ENCODE measurements around the gene GALT. TPM values are rescaled to one million over a fixed set of nuclear protein-coding genes. Genes with fewer than 3 reads are reported as not detected.

Gene GALT
- total RNA-seq, 2 experiments from 2014 or later = 62.5 to 90.9 TPM

DNA sequence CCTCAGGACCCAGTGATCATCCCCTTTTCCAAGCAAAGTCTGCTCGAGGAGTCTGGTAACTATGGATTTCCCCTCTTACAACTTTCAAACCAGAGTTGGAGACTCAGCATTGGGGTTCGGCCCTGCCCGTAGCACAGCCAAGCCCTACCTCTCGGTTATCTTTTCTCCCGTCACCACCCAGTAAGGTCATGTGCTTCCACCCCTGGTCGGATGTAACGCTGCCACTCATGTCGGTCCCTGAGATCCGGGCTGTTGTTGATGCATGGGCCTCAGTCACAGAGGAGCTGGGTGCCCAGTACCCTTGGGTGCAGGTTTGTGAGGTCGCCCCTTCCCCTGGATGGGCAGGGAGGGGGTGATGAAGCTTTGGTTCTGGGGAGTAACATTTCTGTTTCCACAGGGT, 1.2 kb downstream of the GALT start:
- Histone ChIP-seq H3K4me2 (ENCODE audit: low read length) (peak overlapping the region; percentile 84), H3K4me3 (ENCODE audit: low read depth, low read length, poor library complexity, severe bottlenecking) (peak overlapping the region; percentile 80), H3K9me2 (ENCODE audit: insufficient read depth, low read length) (no peaks in the 10 kb centered on the region), H4K20me1 (ENCODE audit: insufficient read depth, low read length) (no peaks in the 10 kb centered on the region), H2AFZ (ENCODE audit: low read length) (no peak overlapping the region), H3K4me1 (ENCODE audit: insufficient read depth, low read length, poor library complexity, severe bottlenecking) (peaks cover 26% of the 10 kb centered on the region), H3K9me3 (ENCODE audit: low read length) (no peaks in the 10 kb centered on the region), H3K79me2 (ENCODE audit: insufficient read depth, low read depth, low read length) (peaks cover 11% of the 10 kb centered on the region; the same call in 1 of the 2 replicates), H3K27ac (ENCODE audit: low read depth, low read length, poor library complexity, severe bottlenecking) (no peak overlapping the region), H3K36me3 (ENCODE audit: insufficient read depth, low read length) (peaks cover 23% of the 10 kb centered on the region)
- ChIA-PET CTCF (ENCODE audit: unreplicated experiment) (interaction anchor here (1.7 to 3.5 kb wide), 2 partner anchors 11 to 14 kb away, joined by 6 to 35 read pairs; partner anchors contain the start of gene SIGMAR1), POLR2A (interaction anchor here (0.6 to 5.2 kb wide), 3 partner anchors 11 to 675 kb away, joined by 3 to 66 read pairs (median 3); partner anchors contain the start of gene SIGMAR1)
- no TSS peak for BruUV-seq (replicated peaks)
- intact Hi-C loops (cut with micrococcal nuclease; ENCODE audit: unreplicated experiment) = no loop called here
- no peak for DNase-seq (ENCODE audit: low spot score)
- TF ChIP-seq EZH2phosphoT487 (IDR thresholded peaks at IDR 0.05; ENCODE audit: borderline replicate concordance, low read depth, low read length) = no peak
- TF ChIP-seq, protein P1, sequence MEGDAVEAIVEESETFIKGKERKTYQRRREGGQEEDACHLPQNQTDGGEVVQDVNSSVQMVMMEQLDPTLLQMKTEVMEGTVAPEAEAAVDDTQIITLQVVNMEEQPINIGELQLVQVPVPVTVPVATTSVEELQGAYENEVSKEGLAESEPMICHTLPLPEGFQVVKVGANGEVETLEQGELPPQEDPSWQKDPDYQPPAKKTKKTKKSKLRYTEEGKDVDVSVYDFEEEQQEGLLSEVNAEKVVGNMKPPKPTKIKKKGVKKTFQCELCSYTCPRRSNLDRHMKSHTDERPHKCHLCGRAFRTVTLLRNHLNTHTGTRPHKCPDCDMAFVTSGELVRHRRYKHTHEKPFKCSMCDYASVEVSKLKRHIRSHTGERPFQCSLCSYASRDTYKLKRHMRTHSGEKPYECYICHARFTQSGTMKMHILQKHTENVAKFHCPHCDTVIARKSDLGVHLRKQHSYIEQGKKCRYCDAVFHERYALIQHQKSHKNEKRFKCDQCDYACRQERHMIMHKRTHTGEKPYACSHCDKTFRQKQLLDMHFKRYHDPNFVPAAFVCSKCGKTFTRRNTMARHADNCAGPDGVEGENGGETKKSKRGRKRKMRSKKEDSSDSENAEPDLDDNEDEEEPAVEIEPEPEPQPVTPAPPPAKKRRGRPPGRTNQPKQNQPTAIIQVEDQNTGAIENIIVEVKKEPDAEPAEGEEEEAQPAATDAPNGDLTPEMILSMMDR (conservative IDR thresholded peaks at IDR 0.05; ENCODE audit: low read length) = no peak

DNA sequence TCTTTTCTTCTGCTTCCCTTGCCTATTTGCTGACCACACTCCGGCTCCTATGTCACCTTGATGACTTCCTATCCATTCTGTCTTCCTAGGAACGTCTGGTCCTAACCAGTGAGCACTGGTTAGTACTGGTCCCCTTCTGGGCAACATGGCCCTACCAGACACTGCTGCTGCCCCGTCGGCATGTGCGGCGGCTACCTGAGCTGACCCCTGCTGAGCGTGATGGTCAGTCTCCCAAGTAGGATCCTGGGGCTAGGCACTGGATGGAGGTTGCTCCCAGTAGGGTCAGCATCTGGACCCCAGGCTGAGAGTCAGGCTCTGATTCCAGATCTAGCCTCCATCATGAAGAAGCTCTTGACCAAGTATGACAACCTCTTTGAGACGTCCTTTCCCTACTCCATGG, 2.2 kb downstream of the GALT start:
- CTCF ChIA-PET (ENCODE audit: unreplicated experiment) = interaction anchor here (3.5 kb wide), 1 partner anchor 12 kb away, joined by 35 read pairs; the partner anchor contains the start of gene SIGMAR1
- Histone ChIP-seq H3K4me2 (ENCODE audit: low read length) (peak overlapping the region; percentile 84; the same call in 1 of the 2 replicates), H4K20me1 (ENCODE audit: insufficient read depth, low read length) (no peaks in the 10 kb centered on the region), H3K9me2 (ENCODE audit: insufficient read depth, low read length) (no peaks in the 10 kb centered on the region), H3K79me2 (ENCODE audit: insufficient read depth, low read depth, low read length) (peaks cover 11% of the 10 kb centered on the region; the same call in 1 of the 2 replicates), H3K27ac (ENCODE audit: low read depth, low read length, poor library complexity, severe bottlenecking) (no peak overlapping the region), H3K9me3 (ENCODE audit: low read length) (no peaks in the 10 kb centered on the region), H3K4me3 (ENCODE audit: low read depth, low read length, poor library complexity, severe bottlenecking) (no peak overlapping the region), H3K36me3 (ENCODE audit: insufficient read depth, low read length) (peaks cover 23% of the 10 kb centered on the region), H2AFZ (ENCODE audit: low read length) (no peak overlapping the region), H3K4me1 (ENCODE audit: insufficient read depth, low read length, poor library complexity, severe bottlenecking) (peaks cover 26% of the 10 kb centered on the region)
- intact Hi-C loops (cut with micrococcal nuclease; ENCODE audit: unreplicated experiment) = no loop called here
- no TSS peak for BruUV-seq (replicated peaks)
- DNase-seq (ENCODE audit: low spot score) = no peak
- TF ChIP-seq, protein P1 (conservative IDR thresholded peaks at IDR 0.05; ENCODE audit: low read length) = no peak
- no peak for TF ChIP-seq EZH2phosphoT487 (IDR thresholded peaks at IDR 0.05; ENCODE audit: borderline replicate concordance, low read depth, low read length)
- POLR2A ChIA-PET = interaction anchor here (5.2 kb wide), 1 partner anchor 12 kb away, joined by 66 read pairs; the partner anchor contains the start of gene SIGMAR1

DNA sequence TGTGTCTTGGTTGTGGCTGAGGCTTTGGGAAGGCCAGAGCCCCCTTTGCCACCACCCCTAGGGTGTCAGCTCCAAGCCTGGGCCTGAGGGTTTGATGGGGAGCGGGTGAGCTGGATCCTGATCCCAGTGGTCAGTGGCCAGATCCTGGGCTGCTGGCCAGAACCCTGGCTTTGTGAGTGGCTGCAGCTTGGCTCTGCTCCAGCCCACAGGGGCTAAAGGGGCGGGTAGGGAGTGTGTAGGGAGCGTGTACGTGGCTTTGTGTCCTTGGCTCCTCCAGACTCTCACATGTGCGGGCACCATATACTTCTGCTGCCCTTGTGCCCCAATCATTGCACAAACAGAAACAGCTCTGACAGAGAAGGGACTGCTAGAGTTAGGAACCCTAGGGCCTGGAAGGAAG, 4.3 kb downstream of the GALT start:
- peaks cover 23% of the 10 kb centered on the region for H3K36me3 ChIP-seq (ENCODE audit: insufficient read depth, low read length)
- no peak overlapping the region for H3K27ac ChIP-seq (ENCODE audit: low read depth, low read length, poor library complexity, severe bottlenecking)
- peaks cover 11% of the 10 kb centered on the region; the same call in 1 of the 2 replicates for H3K79me2 ChIP-seq (ENCODE audit: insufficient read depth, low read depth, low read length)
- H3K9me3 ChIP-seq (ENCODE audit: low read length) = no peaks in the 10 kb centered on the region
- BruUV-seq (replicated peaks) = no TSS peak
- H3K4me1 ChIP-seq (ENCODE audit: insufficient read depth, low read length, poor library complexity, severe bottlenecking) = peaks cover 19% of the 10 kb centered on the region
- no peaks in the 10 kb centered on the region for H4K20me1 ChIP-seq (ENCODE audit: insufficient read depth, low read length)
- H3K9me2 ChIP-seq (ENCODE audit: insufficient read depth, low read length) = no peaks in the 10 kb centered on the region
- ChIA-PET CTCF (ENCODE audit: unreplicated experiment) (no interaction called here), POLR2A (interaction anchor here (0.7 to 1.1 kb wide), 2 partner anchors 13 to 200 kb away, joined by 3 read pairs; partner anchors contain the start of gene SIGMAR1)
- no peak for DNase-seq (ENCODE audit: low spot score)
- no peak overlapping the region for H2AFZ ChIP-seq (ENCODE audit: low read length)
- intact Hi-C loops (cut with micrococcal nuclease; ENCODE audit: unreplicated experiment) = no loop called here
- no peak overlapping the region for H3K4me3 ChIP-seq (ENCODE audit: low read depth, low read length, poor library complexity, severe bottlenecking)
- H3K4me2 ChIP-seq (ENCODE audit: low read length) = no peak overlapping the region
- TF ChIP-seq EZH2phosphoT487 (IDR thresholded peaks at IDR 0.05; ENCODE audit: borderline replicate concordance, low read depth, low read length) = no peak
- TF ChIP-seq, protein P1 (conservative IDR thresholded peaks at IDR 0.05; ENCODE audit: low read length) = no peak
